Left hindlimb (tissue), 1 donor: ENCODE data around the gene GPRC5B.

ENCODE experiments used
- DNase-seq: peaks from one replicate; pipeline ENCODE4 v3.0.0-alpha.2; 2018

Gene GPRC5B

GRCh38 chr16:19871721-19872120, 12.9 kb downstream of the GPRC5B start:
- no peak for DNase-seq

DNA sequence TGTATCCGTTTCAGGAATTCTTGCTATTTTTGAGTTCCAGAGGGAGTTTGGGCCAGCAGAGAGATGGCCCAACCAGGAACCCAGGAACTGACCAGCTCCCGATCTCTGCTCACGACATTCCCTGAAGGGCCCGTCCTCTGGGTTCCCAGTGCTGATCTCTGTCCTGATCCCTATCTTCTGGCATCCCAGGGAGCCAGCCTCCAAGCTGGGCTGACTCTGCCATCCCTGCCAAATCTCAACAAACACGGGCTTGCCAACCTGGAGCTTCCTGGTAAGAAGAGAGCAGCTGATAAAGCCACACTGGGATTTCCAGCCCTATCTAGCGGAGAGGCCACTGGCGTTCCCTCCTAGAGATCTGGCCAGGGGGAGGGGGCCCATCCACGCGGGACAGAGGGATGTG, 16.2 kb downstream of the GPRC5B start:
- DNase-seq: no peak

GRCh38 chr16:19864566-19864965, 20.1 kb downstream of the GPRC5B start:
- no peak for DNase-seq

- DNase-seq: no peak
These were observed 20.7 kb downstream of the GPRC5B start for GRCh38 chr16:19863990-19864389.

DNA sequence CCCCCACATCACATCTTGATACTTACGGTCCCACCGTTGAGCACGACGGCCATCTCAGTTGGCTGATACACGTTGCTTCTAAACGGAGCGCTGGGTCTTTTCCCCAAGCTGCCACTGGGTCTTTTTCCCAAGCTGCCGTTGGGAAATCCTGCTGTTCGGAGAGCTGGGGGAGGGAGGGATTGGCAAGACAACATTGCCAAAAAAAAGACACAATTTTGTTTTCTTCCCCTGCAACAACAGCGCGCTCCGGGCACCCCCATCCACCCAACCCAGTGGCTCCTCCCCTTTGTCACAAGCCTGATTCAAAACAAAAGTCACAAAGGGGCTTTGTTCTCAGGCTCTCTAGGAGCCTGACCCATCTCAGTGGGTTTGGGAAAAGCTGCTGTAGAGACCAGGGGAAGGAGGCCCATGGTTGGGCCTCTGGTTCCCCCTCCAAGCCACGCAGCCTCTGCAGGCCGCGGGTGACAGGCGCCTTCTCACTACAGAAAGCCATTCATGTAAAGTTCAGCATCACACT, 22.8 kb downstream of the GPRC5B start:
- no peak for DNase-seq

DNA sequence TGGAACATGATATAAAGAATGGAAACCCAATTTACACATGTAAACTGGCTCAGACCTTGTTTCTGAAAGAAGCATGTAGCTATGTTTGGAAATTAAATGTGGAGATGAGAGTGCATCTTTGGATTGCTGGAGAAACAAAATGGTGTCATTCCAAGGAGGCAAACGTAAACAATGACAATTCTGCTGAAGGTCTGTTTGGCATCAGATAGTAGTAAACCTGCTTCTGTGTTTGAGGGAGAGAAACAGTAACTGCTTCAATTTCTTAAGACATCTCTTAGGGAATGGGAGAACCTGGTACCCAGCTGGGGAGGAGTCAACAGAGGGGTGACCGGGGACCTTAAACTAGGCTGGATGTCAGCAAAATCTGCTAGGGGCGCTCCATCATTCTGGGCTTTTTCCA, 23.5 kb downstream of the GPRC5B start:
- DNase-seq: no peak

- DNase-seq: no peak
These were observed 24.2 kb downstream of the GPRC5B start for GRCh38 chr16:19860166-19861041.

- DNase-seq: no peak
These were observed 25.0 kb downstream of the GPRC5B start for GRCh38 chr16:19859603-19860002.

- DNase-seq: no peak
These were observed 25.5 kb downstream of the GPRC5B start for GRCh38 chr16:19859166-19859565.

GRCh38 chr16:19858340-19859018, 26.2 kb downstream of the GPRC5B start:
- DNase-seq: no peak

DNA sequence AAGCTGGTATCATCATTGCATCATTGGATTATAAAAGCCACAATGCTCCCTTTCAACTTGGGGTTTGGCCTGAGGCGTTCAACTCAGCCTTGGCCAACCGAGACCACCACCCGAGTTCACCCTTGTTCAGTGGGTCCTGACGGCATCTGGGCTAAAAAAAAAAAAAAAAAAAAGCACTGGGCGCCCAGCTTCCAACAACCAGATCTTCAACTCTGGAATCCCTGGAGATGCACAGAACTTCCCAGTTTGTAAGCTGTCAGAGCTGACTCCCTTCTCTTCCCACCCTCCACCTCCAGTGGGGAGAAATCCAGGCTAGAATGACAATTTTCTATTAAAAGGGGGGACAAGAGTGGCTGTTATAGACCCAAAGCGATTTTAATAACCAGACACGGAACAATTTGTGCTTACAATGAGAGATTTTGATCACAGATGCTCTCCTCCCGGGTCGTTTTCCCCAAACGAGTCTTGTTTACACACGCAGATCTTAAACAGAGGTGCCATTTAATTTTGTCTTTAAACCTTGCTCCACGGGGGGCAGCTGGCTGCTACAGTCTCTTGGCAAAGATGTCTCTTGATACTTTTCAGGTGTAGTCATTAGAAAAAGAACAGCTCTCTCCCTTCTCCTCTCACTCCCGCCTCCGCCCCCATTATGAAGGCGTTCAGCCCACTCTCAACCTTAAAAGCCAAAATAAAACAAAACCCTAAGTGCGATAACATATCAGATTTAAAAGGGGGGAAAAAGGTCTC, 26.9 kb downstream of the GPRC5B start:
- DNase-seq: no peak

DNA sequence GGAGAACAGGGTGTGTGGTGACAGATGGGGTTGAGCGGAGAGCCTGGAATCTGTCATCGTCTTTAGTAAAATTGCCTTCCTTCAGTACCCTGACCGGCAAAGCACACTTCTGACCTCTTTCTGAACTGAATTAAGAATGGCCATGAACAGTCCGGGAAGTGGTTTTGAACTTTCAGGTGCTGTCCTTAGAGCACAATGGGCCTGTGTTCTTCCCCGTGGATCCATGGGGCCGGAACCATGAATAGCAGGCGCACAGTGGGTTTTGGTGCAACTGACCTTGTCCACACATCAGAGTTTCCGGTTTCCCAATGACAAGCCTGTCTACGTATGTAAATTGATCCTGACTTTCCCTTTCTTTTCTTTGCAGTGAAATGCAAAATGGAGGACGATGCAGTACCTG, 28.5 kb downstream of the GPRC5B start:
- no peak for DNase-seq

- DNase-seq: no peak
These were observed 30.1 kb downstream of the GPRC5B start for GRCh38 chr16:19854543-19854876.

- DNase-seq: no peak
These were observed 30.7 kb downstream of the GPRC5B start for GRCh38 chr16:19853742-19854542.

DNA sequence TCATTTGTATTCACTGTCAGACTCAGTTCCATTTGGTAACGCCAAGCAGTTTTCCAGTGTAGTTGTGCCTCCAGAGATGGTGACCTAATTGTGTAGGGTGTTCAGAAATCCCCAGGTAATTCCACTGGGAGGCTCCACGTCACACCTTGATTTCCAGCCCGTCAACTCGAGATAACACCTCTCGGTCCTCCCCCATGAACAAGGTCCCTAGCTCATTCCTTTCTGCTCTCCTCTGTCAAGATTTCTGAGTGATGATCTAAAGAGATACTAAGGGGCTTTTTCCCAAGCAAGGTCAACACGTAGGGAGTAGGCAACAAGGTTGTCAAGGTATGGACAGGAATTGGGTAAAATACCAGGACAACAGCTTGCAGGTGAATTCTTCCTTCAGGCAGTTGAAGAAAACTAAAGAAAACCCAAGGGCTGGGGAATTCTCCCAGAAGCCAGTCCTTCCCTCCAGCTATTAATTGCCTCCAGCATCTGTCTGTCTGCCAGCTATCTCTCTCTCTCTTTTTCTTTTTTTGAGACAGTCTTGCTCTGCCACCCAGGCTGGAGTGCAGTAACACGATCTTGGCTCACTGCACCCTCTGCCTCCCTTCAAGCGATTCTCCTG, 31.4 kb downstream of the GPRC5B start:
- no peak for DNase-seq

DNA sequence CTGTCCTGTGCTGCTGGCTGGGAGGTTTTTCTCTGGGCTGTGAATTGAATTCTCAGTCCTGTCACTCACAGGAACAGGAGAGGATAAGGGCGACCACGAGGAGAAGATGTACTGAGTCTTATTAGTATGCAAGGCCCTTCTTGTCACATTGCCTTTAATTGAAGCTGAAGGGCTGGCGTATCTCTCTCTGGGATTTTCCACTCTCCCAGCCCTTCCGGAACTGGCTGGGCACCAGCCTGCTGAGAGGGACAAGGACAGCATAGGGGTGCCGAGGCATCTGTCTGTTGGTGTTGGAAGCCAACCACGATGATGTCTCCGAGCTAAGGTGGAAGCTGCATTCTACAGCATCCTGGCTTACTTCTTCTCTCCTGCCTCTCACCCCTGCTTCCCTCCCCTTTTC, 33.2 kb downstream of the GPRC5B start:
- no peak for DNase-seq

DNA sequence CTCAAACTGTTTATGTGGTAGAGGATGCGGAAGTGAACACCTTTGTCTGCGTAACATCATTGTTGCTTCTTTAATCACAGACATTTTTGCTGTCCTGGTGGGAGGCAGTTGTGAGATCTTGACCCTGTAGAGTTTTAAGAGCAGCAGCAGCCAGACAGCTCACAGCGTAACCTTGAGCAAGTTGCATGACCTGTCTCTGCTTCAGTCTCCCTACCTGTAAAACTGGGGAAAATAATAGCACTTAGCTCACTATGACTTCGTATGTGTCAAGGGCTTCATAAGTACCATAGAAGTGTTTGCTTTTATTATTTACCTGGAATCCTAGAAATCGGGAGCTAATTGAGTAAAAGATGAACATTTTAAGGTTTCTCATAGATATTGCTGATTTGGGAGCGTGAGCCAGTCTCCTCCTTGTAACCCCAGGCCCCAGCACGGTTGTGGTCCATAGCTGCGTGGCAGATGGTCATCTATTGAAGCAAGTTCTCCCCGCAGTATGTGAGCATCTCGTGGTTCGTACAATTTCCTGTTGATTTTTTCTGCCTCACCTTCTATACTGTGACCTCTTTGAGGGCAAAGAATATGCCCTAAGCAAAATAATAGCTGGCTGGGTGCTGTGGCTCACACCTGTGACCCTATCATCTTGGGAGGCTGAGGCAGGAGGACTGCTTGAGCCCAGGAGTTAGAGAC, 34.4 kb downstream of the GPRC5B start:
- DNase-seq: no peak

- no peak for DNase-seq
These were observed 35.9 kb downstream of the GPRC5B start for GRCh38 chr16:19848756-19849155.

- DNase-seq: no peak
These were observed 38.2 kb downstream of the GPRC5B start for GRCh38 chr16:19846436-19846835.

DNA sequence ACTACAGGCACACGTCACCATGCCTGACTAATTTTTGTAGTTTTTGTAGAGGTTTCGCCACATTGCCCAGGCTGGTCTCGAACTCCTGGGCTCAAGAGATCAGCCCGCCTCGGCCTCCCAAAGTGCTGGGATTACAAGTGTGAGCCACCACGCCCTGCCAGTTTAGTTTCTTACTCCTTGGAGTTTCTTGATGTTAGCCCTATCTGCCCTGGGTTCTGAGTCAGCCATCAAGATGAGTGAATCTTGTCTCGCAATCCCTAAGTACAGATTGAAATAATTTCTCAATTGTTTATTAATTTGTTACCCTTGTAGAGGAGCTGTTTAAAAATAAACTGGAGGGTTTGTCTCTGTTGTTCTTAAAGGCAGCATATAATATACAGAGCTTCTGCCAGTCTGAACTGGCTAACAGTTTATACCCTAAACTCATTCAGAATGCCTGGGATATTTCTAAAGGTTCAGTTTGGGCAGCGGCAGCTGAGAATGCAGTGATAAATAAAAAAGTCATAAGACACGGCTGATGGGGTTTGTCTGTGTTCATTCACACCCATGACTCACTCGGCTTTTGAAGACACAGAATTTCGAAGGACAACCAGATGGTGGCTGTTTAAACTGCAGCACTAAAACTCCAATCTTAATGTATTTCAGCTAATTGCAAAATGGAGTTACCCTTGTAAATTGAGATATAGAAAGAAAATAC, 39.6 kb downstream of the GPRC5B start:
- no peak for DNase-seq

- DNase-seq: no peak
These were observed 41.3 kb downstream of the GPRC5B start for GRCh38 chr16:19843371-19843770.
